Activated T-cell treated with anti-CD3 and anti-CD28 coated beads, Interleukin-2, amount 50 U/mL, for 1 hour (primary cell): ENCODE results near the gene LCT.

Experiments used
- DNase-seq: peaks from one replicate; pipeline ENCODE4 v3.0.0-alpha.2; 2020

LCT gene

GRCh38 chr2:135741043-135741394 lies 96.0 kb downstream of the LCT start:
- no peak for DNase-seq

- no peak for DNase-seq
These were observed 96.8 kb downstream of the LCT start for GRCh38 chr2:135740206-135740605.
